Right atrium auricular region (tissue), 2 donors: Measurements from ENCODE around the gene NAP1L4. TPM values are rescaled to one million over a fixed set of nuclear protein-coding genes. Genes with fewer than 3 reads are reported as not detected.

Experiments used
- DNase-seq: peaks from one replicate; pipeline ENCODE4 v3.0.0-alpha.2; 2019; ENCODE audit warnings: low spot score
- H3K27ac ChIP-seq, 2 donors: fragments of 200-600 bp; sonication (generic); 1 replicate in 1 of 2; 2 replicates in 1 of 2; pipeline ENCODE4 v1.5.1; 2016 to 2019
- H3K27me3 ChIP-seq, 2 donors: fragments of 200-600 bp; sonication (generic); one replicate each; pipeline versions ENCODE4 v1.5.1 to v1.6.0; 2017 to 2019
- H3K36me3 ChIP-seq: fragments of 200-600 bp; sonication (generic); one replicate; pipeline ENCODE4 v1.5.1; 2016
- H3K4me1 ChIP-seq, 2 donors: fragments of 200-600 bp; sonication (generic); one replicate each; pipeline versions ENCODE4 v1.5.1 to v1.6.0; 2017 to 2019
- H3K4me3 ChIP-seq, 2 donors: fragments of 200-600 bp; sonication (generic); 1 replicate in 1 of 2; 2 replicates in 1 of 2; pipeline ENCODE4 v1.5.1; 2017 to 2019; ENCODE audit warnings: mild to moderate bottlenecking in 1 of 2, moderate library complexity in 1 of 2
- H3K9me3 ChIP-seq, 2 donors: fragments of 200-600 bp; sonication (generic); one replicate each; pipeline ENCODE4 v1.5.1; 2019
- total RNA-seq, 2 donors: library from RNA; depleted of rRNA; stranded (reverse); fragments of >200 nt; gene quantifications; one replicate each; pipeline ENCODE4 v1.1.0, GENCODE V29; 2016
- TF ChIP-seq, protein P1 (sequence below), 2 donors: fragments of 200-600 bp; sonication (generic); IDR thresholded peaks; one replicate each; pipeline ENCODE4 v1.5.1; 2019; ENCODE audit warnings: antibody characterized with exemption in 2 of 2

Gene NAP1L4
- total RNA-seq, 2 donors from 2014 or later, result 79.2 to 128 TPM

DNA sequence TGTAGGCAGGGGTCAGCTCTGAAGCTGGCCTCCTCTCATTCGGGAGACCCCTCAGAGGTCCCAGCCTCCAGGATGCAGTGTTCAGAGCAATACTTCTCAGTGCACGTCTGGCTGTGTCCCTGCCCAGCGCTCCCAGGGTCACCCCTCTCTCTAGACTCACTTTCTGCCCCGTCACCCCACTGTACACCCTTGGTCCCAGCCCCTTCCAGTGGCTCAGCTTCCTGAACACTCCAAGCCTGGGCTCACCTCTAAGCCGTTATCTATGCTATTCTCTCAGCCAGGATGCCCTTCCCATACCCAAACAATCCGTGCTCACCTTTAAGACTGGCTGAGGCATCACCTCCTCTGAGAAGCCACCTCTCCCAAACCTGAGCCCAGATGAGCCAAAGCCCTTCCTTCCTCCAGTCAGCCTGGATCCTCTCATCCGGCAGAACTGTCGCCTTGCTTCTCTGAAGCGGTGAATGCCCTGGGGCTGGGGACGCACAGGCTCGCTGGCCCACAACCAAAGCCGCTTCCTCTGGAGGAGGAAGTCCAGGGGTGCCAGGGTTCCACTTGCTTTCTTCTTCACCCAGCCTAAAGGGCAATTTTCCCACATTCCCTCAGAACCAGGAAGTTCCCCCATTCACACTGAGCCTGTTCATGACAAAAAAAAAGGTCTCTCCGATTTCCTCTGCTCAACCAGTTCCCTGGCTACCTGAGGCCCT is 92.9 kb downstream of the NAP1L4 start:
- Histone ChIP-seq H3K36me3 (no peaks in the 10 kb centered on the region), H3K4me3 (no peak overlapping the region), H3K4me1 (peaks cover 0 to 41% of the 10 kb centered on the region in 2 donors), H3K9me3 (no peaks in the 10 kb centered on the region), H3K27ac (peak overlapping the region; percentile 43 to 51), H3K27me3 (no peaks in the 10 kb centered on the region)
- no peak for DNase-seq
- TF ChIP-seq, protein P1, sequence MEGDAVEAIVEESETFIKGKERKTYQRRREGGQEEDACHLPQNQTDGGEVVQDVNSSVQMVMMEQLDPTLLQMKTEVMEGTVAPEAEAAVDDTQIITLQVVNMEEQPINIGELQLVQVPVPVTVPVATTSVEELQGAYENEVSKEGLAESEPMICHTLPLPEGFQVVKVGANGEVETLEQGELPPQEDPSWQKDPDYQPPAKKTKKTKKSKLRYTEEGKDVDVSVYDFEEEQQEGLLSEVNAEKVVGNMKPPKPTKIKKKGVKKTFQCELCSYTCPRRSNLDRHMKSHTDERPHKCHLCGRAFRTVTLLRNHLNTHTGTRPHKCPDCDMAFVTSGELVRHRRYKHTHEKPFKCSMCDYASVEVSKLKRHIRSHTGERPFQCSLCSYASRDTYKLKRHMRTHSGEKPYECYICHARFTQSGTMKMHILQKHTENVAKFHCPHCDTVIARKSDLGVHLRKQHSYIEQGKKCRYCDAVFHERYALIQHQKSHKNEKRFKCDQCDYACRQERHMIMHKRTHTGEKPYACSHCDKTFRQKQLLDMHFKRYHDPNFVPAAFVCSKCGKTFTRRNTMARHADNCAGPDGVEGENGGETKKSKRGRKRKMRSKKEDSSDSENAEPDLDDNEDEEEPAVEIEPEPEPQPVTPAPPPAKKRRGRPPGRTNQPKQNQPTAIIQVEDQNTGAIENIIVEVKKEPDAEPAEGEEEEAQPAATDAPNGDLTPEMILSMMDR (IDR thresholded peaks at IDR 0.05), result no peak

- TF ChIP-seq, protein P1 (IDR thresholded peaks at IDR 0.05), result no peak
- Histone ChIP-seq H3K9me3 (no peaks in the 10 kb centered on the region), H3K27me3 (no peaks in the 10 kb centered on the region), H3K4me1 (peaks cover 0 to 34% of the 10 kb centered on the region in 2 donors), H3K27ac (peak overlapping the region; percentile 43 to 51), H3K36me3 (no peaks in the 10 kb centered on the region), H3K4me3 (no peak overlapping the region)
- DNase-seq, result peak; percentile 84
Measured at GRCh38 chr11:2898366-2899079, 93.6 kb downstream of the NAP1L4 start.

- Histone ChIP-seq H3K36me3 (no peaks in the 10 kb centered on the region), H3K4me1 (peaks cover 0 to 32% of the 10 kb centered on the region in 2 donors), H3K27me3 (no peaks in the 10 kb centered on the region), H3K9me3 (no peaks in the 10 kb centered on the region), H3K4me3 (no peak overlapping the region), H3K27ac (no peak overlapping the region)
- TF ChIP-seq, protein P1 (IDR thresholded peaks at IDR 0.05), result no peak
- no peak for DNase-seq
Measured at GRCh38 chr11:2897048-2897447, 95.1 kb downstream of the NAP1L4 start.

GRCh38 chr11:2896047-2896446 is 96.1 kb downstream of the NAP1L4 start:
- TF ChIP-seq, protein P1 (IDR thresholded peaks at IDR 0.05), result no peak

More at GRCh38 chr11:2896047-2896446, 96.1 kb downstream of the NAP1L4 start:
- Histone ChIP-seq H3K27ac (no peak overlapping the region), H3K9me3 (no peaks in the 10 kb centered on the region), H3K4me1 (peaks cover 0 to 33% of the 10 kb centered on the region in 2 donors), H3K27me3 (no peaks in the 10 kb centered on the region), H3K36me3 (no peaks in the 10 kb centered on the region), H3K4me3 (no peak overlapping the region)
- DNase-seq, result no peak

Other genes with a start within 250 kb of the NAP1L4 start
- gene CDKN1C, start 106.6 kb downstream of the NAP1L4 start, total RNA-seq, result 10 to 100 TPM; 17.2 to 28.7 TPM
- gene PHLDA2, start 62.9 kb downstream of the NAP1L4 start, total RNA-seq, result 1 to 10 TPM; 1.8 to 2.6 TPM
- 10 to 100 TPM; 12.2 to 15.3 TPM for gene CARS1, start 65.1 kb upstream of the NAP1L4 start, total RNA-seq
- 10 to 100 TPM; 11.1 to 17.8 TPM for gene OSBPL5, start 173.0 kb upstream of the NAP1L4 start, total RNA-seq
- gene MRGPRG, start 226.5 kb upstream of the NAP1L4 start, total RNA-seq, result not detected
- not detected for gene MRGPRE, start 240.1 kb upstream of the NAP1L4 start, total RNA-seq